ENCODE measurements around the gene FBXW5. TPM values are rescaled to one million over a fixed set of nuclear protein-coding genes. Genes with fewer than 3 reads are reported as not detected.

Gene FBXW5
- total and polyA plus RNA-seq, 10 of the 15 experiments (the other 5 are each of a cell fraction or from before 2014, with no cell fraction given) = 0.21 to 97.3 (median 44.5) TPM

DNA sequence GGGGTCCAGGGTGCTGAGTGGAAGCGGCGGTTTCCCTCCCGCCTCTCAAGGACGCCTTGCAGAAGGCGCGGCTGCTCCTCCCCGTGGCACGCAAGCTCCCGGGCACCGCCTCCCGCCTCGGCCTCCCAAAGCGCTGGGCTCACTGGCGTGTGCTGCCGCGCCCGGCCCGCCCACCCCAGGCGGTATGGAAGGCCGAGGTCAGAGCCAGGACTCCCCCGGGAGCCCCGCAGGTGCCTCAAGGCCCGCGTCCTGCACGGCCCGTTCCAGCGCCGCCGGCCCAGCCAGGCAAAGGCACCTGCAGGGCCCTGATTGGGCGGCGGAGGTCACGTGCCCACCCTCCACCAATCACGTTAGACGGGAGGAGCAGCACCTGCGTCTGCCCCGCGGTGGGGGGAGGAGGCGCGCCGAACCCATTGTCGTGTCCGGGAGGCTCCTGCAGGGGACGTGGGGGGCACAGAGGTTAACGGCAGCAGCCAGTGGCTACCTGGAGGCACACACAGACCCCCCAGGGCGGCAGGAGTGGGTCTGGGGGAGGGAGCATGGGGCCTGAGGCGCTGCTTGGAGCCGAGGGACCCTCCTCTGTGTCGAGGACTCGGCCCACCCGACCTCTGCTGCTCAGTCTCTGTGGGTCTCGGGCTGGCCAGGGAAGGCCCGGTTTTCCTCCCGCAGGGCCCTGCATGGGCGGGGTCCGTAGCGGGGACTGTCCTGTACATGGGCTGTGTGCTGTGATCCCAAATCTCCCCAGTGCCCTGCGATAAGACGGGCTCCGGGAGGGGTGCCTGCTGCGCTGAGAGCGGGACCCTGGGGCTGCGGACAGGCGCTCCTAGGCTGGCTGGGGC is 5.5 kb upstream of the FBXW5 start:
- ATAC-seq (peak; percentile 98), FAIRE-seq (peak; percentile 97), DNase-seq (ENCODE audit: low read depth, low spot score) (peak; percentile 73)
- no peaks in the 10 kb centered on the region for H3K36me3 ChIP-seq (ENCODE audit: control insufficient read depth in 2 of 2, insufficient read depth in 2 of 2, low read length in 1 of 2)
- H3K4me3 ChIP-seq = peak overlapping the region; percentile 77
- TSS peak; percentile 80 for BruUV-seq (replicated peaks)
- H3K79me2 ChIP-seq (ENCODE audit: control insufficient read depth, insufficient read depth, low read length) = no peaks in the 10 kb centered on the region
- H3K4me1 ChIP-seq (ENCODE audit: control insufficient read depth, insufficient read depth, low read length) = peaks cover 7% of the 10 kb centered on the region
- H3K4me2 ChIP-seq (ENCODE audit: control insufficient read depth, insufficient read depth) = peak overlapping the region; percentile 98
- peak overlapping the region; percentile 78 for H3K9ac ChIP-seq (ENCODE audit: control insufficient read depth, insufficient read depth, low read length)
- no peaks in the 10 kb centered on the region for H3K27me3 ChIP-seq (replicated peaks in 1 of 2; ENCODE audit: control insufficient read depth in 2 of 2, insufficient read depth in 2 of 2, low read length in 1 of 2)
- H4K20me1 ChIP-seq (ENCODE audit: control insufficient read depth, insufficient read depth) = no peaks in the 10 kb centered on the region
- ChIA-PET SMC1A (ENCODE audit: uncharacterized antibody, unreplicated experiment) (interaction anchor here (1.0 to 1.5 kb wide), 3 partner anchors 79 to 85 kb away, joined by 4 to 8 read pairs (median 7); no protein-coding TSS in a partner anchor), RAD21 (ENCODE audit: unreplicated experiment) (interaction anchor here (0.8 to 1.0 kb wide), 2 partner anchors 50 to 85 kb away, joined by 3 to 9 read pairs; no protein-coding TSS in a partner anchor), POLR2A (interaction anchor here (1.0 to 3.0 kb wide), 3 partner anchors 43 to 273 kb away, joined by 3 to 19 read pairs (median 3); partner anchors contain the start of gene PAXX), CTCF (interaction anchor here (1.0 to 3.5 kb wide), 3 partner anchors 80 to 109 kb away, joined by 3 to 163 read pairs (median 65); partner anchors contain the start of genes ABCA2 and FUT7)
- intact Hi-C loops (cut with micrococcal nuclease; ENCODE audit: unreplicated experiment) = loop anchor here (10.0 kb wide), 1 partner anchor 155 kb away; the partner anchor contains the start of genes CCDC183 and TMEM141
- in situ Hi-C loops (cut with MboI) = loop anchor here (5.0 kb wide), 1 partner anchor 87 kb away; no protein-coding TSS in a partner anchor
- H3K9me3 ChIP-seq (replicated peaks; ENCODE audit: control insufficient read depth, insufficient read depth, low read length) = no peaks in the 10 kb centered on the region
- peak overlapping the region; percentile 53 for H3K27ac ChIP-seq (ENCODE audit: control insufficient read depth, insufficient read depth)
- H2AFZ ChIP-seq (ENCODE audit: control insufficient read depth, low read depth, low read length) = peak overlapping the region; percentile 97
- WGBS (ENCODE audit: insufficient coverage, insufficient replicate concordance, low lambda C conversion rate, missing lambda C conversion rate) = 9% methylated on average over 53 of the region's 63 CpGs
- TF ChIP-seq NBN (IDR thresholded peaks at IDR 0.05) (peak; percentile 32; the same call in 1 of the 2 replicates), EGR1 (IDR thresholded peaks at IDR 0.05; ENCODE audit: borderline replicate concordance in 1 of 2, low read depth in 2 of 2, low read length in 2 of 2) (0 out of 3 replicates have a peak, but pooled peaks of 1 of the 2 experiments have one; percentile 6), CHD2 (IDR thresholded peaks at IDR 0.05; ENCODE audit: borderline replicate concordance, low read depth, low read length) (peak; percentile 89), RELA (IDR thresholded peaks at IDR 0.05; ENCODE audit: borderline replicate concordance, partially characterized antibody) (peak; percentile 38), CHD1 (IDR thresholded peaks at IDR 0.05; ENCODE audit: low read depth, low read length) (no peak), RFX5 (IDR thresholded peaks at IDR 0.05; ENCODE audit: low read depth, low read length) (no peak), RBBP5 (conservative IDR thresholded peaks at IDR 0.05) (no peak), PML (IDR thresholded peaks at IDR 0.05; ENCODE audit: low read length) (no peak), SMAD1 (IDR thresholded peaks at IDR 0.05; ENCODE audit: low read depth, partially characterized antibody) (no peak), POLR2A (IDR thresholded peaks at IDR 0.05; ENCODE audit: low read depth, low read length) (no peak)
- TF ChIP-seq, protein P1, sequence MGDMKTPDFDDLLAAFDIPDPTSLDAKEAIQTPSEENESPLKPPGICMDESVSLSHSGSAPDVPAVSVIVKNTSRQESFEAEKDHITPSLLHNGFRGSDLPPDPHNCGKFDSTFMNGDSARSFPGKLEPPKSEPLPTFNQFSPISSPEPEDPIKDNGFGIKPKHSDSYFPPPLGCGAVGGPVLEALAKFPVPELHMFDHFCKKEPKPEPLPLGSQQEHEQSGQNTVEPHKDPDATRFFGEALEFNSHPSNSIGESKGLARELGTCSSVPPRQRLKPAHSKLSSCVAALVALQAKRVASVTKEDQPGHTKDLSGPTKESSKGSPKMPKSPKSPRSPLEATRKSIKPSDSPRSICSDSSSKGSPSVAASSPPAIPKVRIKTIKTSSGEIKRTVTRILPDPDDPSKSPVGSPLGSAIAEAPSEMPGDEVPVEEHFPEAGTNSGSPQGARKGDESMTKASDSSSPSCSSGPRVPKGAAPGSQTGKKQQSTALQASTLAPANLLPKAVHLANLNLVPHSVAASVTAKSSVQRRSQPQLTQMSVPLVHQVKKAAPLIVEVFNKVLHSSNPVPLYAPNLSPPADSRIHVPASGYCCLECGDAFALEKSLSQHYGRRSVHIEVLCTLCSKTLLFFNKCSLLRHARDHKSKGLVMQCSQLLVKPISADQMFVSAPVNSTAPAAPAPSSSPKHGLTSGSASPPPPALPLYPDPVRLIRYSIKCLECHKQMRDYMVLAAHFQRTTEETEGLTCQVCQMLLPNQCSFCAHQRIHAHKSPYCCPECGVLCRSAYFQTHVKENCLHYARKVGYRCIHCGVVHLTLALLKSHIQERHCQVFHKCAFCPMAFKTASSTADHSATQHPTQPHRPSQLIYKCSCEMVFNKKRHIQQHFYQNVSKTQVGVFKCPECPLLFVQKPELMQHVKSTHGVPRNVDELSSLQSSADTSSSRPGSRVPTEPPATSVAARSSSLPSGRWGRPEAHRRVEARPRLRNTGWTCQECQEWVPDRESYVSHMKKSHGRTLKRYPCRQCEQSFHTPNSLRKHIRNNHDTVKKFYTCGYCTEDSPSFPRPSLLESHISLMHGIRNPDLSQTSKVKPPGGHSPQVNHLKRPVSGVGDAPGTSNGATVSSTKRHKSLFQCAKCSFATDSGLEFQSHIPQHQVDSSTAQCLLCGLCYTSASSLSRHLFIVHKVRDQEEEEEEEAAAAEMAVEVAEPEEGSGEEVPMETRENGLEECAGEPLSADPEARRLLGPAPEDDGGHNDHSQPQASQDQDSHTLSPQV (IDR thresholded peaks at IDR 0.05) = no peak
- TF ChIP-seq, protein P2, sequence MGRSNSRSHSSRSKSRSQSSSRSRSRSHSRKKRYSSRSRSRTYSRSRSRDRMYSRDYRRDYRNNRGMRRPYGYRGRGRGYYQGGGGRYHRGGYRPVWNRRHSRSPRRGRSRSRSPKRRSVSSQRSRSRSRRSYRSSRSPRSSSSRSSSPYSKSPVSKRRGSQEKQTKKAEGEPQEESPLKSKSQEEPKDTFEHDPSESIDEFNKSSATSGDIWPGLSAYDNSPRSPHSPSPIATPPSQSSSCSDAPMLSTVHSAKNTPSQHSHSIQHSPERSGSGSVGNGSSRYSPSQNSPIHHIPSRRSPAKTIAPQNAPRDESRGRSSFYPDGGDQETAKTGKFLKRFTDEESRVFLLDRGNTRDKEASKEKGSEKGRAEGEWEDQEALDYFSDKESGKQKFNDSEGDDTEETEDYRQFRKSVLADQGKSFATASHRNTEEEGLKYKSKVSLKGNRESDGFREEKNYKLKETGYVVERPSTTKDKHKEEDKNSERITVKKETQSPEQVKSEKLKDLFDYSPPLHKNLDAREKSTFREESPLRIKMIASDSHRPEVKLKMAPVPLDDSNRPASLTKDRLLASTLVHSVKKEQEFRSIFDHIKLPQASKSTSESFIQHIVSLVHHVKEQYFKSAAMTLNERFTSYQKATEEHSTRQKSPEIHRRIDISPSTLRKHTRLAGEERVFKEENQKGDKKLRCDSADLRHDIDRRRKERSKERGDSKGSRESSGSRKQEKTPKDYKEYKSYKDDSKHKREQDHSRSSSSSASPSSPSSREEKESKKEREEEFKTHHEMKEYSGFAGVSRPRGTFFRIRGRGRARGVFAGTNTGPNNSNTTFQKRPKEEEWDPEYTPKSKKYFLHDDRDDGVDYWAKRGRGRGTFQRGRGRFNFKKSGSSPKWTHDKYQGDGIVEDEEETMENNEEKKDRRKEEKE (IDR thresholded peaks at IDR 0.05) = no peak
